Activated effector memory CD4-positive, alpha-beta T cell treated with anti-CD3 and anti-CD28 coated beads, Interleukin-2, amount 50 U/mL, for 16 hours (primary cell): Measurements from ENCODE around the gene TXNDC16.
"Not testable (repeated sequence)": the region's sequence is repeated elsewhere in the genome, so short reads cannot be mapped to it uniquely, and the experiment has no call there.

ENCODE experiments used
- DNase-seq: peaks from one replicate; pipeline ENCODE4 v3.0.0-alpha.2; 2020

TXNDC16 gene

GRCh38 chr14:52536269-52536668 is 16.0 kb downstream of the TXNDC16 start:
- no peak for DNase-seq

DNA sequence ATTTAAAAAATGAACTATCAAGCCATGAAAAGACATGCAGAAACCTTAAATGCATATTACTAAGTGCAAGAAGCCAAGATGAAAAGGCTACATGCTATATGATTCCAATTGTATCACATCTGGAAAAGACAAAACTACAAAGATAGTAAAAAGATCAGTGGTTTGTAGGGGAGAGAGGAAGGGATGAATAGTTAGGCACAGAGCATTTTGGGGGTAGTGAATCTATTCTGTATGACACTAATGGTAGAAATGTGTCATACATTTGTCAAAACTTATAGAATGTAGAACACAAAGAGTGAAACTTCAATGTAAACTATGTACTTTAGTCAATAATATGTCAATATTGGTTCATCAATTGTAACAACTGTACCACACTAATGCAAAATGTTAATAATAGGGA is 20.8 kb downstream of the TXNDC16 start:
- DNase-seq: no peak

GRCh38 chr14:52527052-52527451 is 25.3 kb downstream of the TXNDC16 start:
- DNase-seq: no peak

- DNase-seq: no peak
Measured at GRCh38 chr14:52522581-52523345, 29.5 kb downstream of the TXNDC16 start.

DNA sequence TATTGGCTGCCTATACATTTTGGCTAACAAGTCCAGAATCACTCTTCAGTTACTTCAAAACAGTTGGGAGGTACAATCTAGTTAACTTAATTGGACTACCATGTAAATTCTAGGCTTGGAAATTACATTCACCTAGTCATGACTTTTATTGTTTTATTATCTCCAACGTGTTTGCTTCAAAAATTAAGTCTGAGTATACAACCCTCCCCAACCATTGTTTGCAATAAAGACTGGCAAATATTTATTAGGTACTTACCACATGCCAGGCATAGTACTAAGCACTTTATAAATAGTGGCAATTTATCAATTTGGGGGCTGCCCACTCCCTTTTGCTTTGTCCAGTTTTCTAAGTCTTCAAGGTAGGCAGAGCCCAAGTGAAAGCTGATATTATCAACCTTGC is 30.3 kb downstream of the TXNDC16 start:
- DNase-seq: no peak

- no peak for DNase-seq
Measured at GRCh38 chr14:52514046-52514811, 38.1 kb downstream of the TXNDC16 start.

DNA sequence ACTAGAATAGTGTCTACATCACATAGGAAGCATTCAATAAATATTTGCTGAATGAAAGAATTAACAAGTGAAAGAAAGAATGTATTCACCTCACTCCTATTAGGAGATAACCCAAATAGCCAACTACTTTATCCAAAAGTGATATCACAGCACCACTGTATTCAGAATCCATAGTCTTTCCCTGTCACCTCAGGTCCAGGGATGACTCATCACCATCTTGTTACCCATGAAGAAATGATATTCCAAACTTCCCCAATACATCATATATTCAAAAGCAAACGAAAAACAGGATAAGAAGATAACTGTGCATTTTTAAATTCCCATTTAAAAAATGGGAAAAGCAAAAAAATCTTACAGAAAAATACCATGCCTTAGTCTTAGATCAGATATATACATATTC is 39.1 kb downstream of the TXNDC16 start:
- DNase-seq: no peak

GRCh38 chr14:52494444-52494843 is 57.9 kb downstream of the TXNDC16 start:
- no peak for DNase-seq

GRCh38 chr14:52485350-52485960 is 66.8 kb downstream of the TXNDC16 start:
- no peak for DNase-seq

DNA sequence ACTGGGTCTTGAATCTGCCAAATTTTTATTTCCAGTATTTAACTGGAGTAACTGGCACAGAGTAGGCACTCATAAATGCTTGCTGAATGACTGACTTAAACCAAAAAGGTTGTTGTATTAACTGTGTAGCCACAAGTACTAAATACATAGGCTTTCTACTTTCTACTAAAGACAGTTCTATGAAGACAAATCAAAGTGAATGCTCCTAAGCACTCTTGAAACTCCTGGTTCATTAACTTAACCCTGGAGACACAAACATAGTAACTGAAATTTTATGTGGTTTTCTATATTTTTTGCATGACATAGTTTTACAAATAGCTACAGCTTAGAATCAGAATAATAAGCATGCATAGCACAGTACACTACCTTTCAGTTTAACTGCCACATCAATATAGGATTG is 70.4 kb downstream of the TXNDC16 start:
- no peak for DNase-seq

DNA sequence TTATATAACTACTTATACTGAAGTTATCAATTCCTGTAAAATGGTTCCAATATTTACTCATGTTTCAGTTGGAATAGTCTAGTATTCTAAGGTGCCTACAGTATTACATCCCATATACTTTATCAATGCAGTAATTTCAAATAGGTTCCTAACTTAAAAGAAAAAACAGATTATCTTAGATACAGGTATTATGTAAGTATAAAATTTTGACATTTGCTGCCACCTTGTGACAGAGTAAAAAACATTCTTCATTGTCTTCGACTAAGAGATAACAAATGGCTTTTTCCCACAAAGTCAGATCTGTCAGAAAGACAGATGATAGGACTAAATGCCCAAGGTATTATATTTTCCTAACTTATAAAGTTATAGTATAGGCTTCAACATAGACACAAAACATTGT is 78.7 kb downstream of the TXNDC16 start:
- no peak for DNase-seq

- no peak for DNase-seq
Measured at GRCh38 chr14:52472728-52473127, 79.6 kb downstream of the TXNDC16 start.

- not testable (repeated sequence) for DNase-seq
Measured at GRCh38 chr14:52472251-52472650, 80.1 kb downstream of the TXNDC16 start.

DNA sequence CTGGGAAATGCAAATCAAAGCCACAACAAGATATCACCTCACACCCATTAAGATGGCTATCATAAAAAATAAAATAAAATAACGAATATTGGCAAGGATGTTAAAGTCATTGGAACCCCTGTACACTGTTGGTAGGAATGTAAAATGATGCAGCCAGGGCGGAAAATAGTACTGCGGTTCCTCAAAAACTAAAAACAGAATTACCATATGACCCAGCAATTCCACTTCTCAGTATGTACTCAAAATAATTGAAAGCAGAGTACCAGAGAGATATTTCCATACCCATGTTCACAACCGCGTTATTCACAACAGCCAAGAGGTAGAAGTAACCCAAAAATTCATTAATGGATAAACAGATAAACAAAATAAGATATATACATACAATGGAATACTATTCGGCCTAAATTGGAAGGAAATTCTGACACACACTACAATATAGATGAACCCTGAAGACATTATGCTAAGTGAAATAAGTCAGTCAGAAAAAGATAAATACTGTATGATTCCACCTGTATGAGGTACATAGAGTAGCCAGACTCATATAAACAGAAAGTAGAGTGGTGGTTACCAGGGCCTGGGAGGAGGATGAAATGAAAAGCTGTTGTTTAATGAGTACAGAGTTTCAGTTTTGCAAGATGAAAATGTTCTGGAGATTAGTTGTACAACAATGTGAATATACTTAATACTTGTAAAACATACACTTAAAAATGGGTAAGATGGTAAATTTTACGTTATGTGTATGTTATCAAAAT is 84.6 kb downstream of the TXNDC16 start:
- DNase-seq: no peak

- no peak for DNase-seq
Measured at GRCh38 chr14:52464175-52464574, 88.1 kb downstream of the TXNDC16 start.

- no peak for DNase-seq
Measured at GRCh38 chr14:52463375-52463774, 88.9 kb downstream of the TXNDC16 start.

- no peak for DNase-seq
Measured at GRCh38 chr14:52461721-52462120, 90.6 kb downstream of the TXNDC16 start.

GRCh38 chr14:52458721-52459085 is 93.6 kb downstream of the TXNDC16 start:
- no peak for DNase-seq

- no peak for DNase-seq
Measured at GRCh38 chr14:52457411-52457810, 94.9 kb downstream of the TXNDC16 start.

- no peak for DNase-seq
Measured at GRCh38 chr14:52455291-52456088, 96.8 kb downstream of the TXNDC16 start.

DNA sequence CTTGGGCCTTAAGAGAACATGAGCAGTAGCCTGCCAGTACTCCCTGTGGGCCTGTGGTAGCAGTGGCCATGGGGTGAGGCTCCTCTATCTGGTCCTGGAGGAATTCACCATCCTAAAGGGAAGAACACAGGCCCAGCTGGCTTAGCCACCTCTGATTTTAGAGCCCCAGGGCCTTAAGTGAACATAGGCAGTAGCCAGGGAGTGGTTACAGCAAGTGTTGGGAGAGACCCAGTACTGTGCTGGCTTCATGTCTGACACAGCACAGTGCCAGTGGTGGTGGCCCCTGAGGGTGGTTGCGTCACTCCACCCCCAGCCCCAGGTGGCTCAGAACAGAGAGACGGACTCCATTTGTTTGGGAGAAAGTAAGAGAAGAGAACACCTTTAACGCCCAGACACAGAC is 105.1 kb downstream of the TXNDC16 start:
- DNase-seq: no peak

GRCh38 chr14:52446355-52446754 is 106.0 kb downstream of the TXNDC16 start:
- DNase-seq: no peak
